HG03565 (cell line): ENCODE measurements around the gene COA8.
A peak's percentile ranks its signal among the peaks of the same experiment; 100 is the strongest.

Source experiments
- ATAC-seq: cut with Tn5 transposase; IDR thresholded peaks from one replicate; pipeline ENCODE4 v1.9.1; 2021; ENCODE audit warnings: mild to moderate bottlenecking, moderate library complexity; ENCODE audit not compliant: unreplicated experiment

Gene COA8

GRCh38 chr14:103547941-103548462 is 14.8 kb upstream of the COA8 start:
- ATAC-seq: no peak

DNA sequence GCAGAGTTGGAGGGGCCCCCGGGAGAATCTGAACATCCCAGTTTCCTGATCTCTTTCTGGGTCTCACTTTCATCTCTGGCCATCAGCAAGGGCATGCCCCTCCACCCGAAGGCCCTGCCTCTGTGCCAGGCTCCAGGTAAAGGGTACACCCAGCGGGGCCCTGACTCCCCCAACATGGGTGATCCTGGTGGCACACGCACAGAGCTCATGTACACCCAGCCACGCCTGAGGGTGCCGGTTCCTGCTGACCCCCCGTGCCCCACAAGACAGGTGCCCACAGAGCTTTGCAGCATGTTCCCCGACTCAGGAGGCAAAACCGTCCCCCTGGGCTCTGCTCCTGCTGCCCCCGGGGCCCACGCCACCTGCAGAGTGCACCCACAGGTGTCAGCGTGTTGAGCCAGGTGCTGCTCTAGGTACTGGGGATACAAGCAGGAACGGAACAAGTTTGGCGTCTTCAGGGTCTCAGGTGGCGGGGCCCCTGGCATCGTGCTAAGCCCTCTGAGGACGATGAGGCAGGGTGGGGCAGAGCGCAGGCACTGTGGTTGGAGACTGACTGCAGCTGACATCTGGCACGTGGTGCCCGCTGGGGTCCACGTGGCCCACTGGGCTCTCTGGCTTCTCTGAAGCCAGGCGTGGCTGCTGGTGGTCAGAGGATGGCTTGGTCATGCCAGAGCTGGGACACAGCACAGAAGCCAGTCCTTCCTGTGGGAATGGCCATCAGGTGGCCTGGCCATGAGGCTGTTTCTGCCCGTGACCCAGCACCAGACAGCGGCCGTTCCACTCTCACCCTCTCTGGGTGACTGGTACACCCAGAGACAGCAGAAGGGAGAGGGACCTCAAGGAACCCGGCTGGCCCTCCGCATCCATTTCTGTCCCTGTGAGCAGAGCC is 14.1 kb upstream of the COA8 start:
- no peak for ATAC-seq

- ATAC-seq: no peak
These were observed 13.1 kb upstream of the COA8 start for GRCh38 chr14:103549361-103550311.

DNA sequence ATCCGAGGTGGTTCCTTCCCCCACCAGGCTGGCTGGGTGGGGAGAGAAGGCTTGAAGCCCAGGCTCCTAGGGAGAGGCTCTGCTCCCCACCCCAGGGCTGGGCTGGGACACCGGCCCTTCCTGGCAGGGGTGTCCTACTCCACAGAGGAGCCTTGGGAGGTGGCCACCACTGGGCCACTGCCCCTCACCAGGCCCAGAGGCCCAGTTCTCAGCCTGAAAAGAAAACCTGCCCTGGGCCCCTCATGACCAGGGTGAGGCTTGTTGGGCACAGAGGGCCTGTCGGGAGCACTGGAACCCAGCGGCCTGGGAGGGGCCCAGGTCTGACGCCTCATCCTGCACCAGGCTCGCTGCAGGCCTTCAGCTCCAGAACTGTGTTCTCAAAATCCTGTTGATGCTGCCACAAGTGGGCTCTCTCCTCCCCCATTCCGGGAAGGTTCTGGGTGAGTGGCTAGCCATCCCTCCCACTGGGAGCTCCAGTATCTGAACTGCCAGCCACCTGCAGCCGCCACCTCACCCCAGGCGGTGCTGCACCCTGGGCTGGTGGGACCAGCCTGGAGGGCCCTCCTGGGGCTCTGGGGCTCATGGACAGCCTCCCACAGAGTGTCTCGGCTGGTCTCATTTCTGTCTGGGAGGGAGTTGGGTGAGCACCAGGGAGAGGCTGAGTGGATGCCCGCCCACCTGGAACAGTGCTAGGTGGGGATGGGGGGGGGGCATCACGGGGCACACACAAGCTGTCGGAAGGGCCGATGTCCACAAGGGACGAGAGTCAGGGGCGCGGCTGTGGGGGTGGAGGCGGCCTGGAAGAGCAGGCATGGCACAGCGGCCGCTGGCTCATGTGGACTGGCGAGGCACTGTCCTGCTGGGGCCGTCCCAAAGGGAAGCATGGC is 12.1 kb upstream of the COA8 start:
- no peak for ATAC-seq

DNA sequence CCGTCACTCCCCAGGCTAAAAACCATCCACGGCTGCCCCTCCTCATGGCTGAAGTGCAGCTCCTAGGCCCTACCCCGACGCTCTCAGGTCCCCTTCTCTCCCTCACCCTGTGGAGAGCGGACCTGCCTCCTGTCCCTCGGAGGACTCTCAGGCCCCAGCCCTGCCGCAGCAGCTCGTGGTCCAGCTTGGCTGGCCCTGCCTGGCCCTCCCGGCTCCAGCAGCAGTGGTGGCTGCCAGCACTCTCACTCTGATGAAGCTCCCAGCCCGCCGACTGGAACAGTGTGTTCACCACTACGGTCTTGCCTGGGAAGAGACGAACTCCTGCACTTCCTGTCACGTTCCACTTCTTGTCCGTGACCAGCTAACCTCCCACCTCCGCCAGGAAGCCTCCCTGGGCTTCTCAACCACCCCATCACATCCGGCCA is 11.4 kb upstream of the COA8 start:
- ATAC-seq: no peak

- no peak for ATAC-seq
These were observed 10.5 kb upstream of the COA8 start for GRCh38 chr14:103552011-103552845.

DNA sequence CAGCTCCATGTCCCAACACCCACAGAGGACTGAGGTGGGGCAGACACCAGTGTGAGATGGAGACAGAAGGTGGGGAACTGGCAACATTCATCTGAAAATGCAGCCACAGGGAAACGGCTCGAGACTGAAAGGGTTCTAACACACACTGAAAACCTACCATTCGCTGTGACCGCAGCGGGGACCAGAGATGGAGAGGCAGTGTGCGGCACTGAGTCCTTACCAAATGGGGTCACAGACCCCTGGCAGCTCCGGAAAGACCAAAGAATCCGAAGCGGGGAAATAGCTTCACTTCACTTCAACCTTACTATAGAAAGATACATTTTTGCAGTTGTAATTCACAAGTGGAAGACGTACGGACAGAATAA is 9.9 kb upstream of the COA8 start:
- ATAC-seq: no peak

GRCh38 chr14:103555559-103556337 is 7.0 kb upstream of the COA8 start:
- ATAC-seq: no peak

DNA sequence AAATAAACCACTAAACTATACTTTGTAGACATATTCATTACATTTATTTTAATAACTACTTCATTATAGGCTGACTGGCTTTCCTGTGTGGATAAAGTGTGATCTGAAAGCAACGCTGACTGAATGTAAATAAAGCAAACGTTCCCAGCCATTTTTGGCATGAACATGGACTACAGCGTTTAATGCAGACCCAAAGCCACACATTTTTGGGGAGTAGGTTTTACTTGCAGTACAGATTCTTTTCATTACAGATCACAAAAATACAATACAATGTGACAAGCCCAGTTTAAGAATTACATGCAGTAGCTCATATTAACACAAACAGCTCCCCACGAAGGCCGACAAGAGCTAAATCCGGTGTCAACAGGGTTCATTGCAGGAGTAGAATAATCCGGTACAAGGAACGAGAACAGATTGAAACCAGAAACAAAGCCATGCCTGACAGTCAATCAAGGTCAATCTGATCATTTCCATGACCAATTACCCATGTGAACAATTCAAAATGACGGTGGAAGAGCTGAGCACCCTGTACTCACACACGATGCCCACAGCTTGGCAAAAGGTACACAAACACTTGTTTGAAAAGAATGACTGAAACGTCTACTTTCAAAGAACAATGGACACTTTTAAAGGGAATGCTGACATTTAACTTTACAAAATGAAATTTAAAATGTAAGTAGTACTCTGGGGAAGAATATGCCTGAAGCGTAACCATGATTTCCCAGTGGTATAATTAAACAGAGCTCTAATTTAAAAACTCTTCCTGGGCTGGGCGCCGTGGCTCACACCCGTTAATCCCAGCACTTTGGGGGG is 5.6 kb upstream of the COA8 start:
- no peak for ATAC-seq

- no peak for ATAC-seq
These were observed 4.5 kb upstream of the COA8 start for GRCh38 chr14:103558071-103558882.

DNA sequence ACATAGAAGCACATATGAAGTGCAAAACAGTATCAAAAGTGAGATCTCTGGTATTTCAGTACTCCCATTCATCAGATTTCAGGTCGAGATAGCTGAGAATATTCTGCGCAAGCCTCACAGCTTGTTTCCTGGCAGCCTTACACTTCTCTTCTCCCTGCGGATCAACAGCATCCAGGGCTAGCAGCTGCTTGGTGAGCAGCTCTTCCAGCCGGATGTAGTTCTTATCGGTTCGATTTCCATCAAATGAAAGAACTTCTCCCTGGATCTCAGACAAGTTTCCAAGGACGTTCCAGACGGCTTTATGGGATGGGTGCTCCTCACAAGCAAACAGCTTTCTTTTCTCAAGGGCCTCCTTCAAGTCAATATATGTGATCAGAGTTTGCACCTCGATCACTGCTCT is 3.0 kb upstream of the COA8 start:
- ATAC-seq: no peak

- ATAC-seq: no peak
These were observed 2.1 kb upstream of the COA8 start for GRCh38 chr14:103560691-103561090.

DNA sequence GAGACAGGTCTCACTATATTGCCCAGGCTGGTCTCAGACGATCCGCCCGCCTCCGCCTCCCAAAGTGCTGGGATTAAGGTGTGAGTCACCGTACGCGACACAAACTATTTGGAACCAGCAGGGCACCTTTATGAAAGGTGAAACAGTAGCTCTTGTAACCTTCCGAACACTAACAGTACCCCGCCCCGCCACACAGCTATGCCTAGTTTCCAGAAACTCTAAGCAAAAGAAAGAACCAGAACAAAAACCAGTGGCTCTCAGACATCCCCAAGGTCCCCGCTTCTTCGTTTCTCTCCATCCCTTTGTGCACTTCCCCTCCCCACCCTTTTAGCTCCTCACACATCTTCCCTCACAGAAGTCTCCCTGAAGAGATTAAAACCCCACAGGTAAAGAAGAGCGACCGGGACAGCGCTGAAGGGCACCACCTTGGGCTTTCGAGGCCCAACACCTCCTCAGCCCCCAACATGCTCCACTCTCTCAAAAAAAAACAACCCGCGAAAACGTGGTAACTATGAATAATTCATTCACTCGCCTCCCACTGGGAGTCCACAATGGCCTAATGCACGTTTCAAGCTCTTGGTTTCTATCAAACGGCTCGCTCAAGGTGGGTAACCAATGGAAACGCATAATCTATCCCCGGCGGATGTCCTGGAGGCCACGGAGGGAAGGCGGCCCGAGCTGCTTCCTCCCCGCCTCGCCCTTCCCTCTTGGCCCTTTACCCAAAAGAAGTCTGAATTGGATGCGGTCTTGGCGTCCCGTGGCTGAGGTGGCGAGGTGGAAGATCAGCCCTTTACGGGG is 1.2 kb upstream of the COA8 start:
- peak; percentile 8 for ATAC-seq

DNA sequence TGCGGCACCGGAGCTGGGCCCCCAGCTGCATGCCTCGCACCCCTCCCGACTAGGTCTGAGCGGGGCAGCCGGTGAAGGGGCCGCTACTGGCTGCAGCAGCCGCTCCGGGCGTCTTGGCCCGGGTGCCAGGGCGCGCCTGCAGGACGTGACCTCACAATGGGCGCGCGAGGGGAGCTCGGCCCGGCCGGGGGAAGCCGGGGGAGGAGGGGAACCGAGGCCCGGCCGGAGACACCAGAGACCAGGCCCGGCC is 656 bp upstream of the COA8 start:
- peak; percentile 12 for ATAC-seq

DNA sequence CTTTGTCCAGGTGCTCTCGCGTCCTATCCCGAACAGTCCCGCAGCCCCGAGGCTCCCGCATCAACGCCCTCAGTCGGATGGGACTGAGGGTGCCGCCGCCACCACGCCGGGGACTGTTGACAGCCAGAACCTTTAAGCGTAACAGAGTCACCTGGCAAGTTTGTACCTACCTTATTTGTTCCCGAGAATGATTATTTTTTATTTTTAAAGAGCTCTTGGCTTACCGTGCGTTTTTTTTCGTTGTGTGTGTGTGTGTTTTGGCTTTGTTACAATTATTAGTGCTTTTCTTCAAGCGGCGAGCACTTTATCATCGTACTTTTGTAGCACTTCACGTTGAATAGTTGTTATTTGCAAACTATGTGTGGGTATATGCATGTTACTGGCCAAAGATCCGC is 463 bp downstream of the COA8 start:
- no peak for ATAC-seq

- no peak for ATAC-seq
These were observed 1.2 kb downstream of the COA8 start for GRCh38 chr14:103563844-103564505.
